Heart left ventricle (tissue), 13 donors: ENCODE data around the gene RPL21.

Experiments used
- CTCF ChIP-seq, 12 donors: fragments of 200-600 bp; sonication (generic) in 4 of 12; IDR thresholded peaks; one replicate each; pipeline versions ENCODE4 v1.5.0 to v1.8.0; 2018 to 2022; ENCODE audit warnings: antibody characterized with exemption in 12 of 12, mild to moderate bottlenecking in 5 of 12
- POLR2A ChIP-seq, 2 donors: fragments of 450-650 bp; IDR thresholded peaks; one replicate each; pipeline ENCODE4 v1.6.1; 2017; ENCODE audit warnings: antibody characterized with exemption in 2 of 2, mild to moderate bottlenecking in 2 of 2, moderate library complexity in 2 of 2
- donor health status: ischemic (EF 13 %, LVEDD 7.1; RV severe dilation, severe dysfunction).
- donor health status: DM: no; HTN: yes; CAD: no.
- donor health status: DM: no; HTN: no; CAD: no.
- donor health status: ischemic (EF 25% LVEDD 6.9; RV normal size, moderate dysfunction).
- donor health status: ischemic (EF 25% LVEDD 5.7; RV mildly dilated, moderate dysfunction).
- donor health status: ischemic (EF 35%, LVEDD 5.7; RV mildly dilated, moderate dysfunction).
- donor health status: nonischemic (EF 11% LVEDD 7.7; RV severe dilation, severe dysfunction).
- donor health status: DM: yes; HTN: yes; CAD: no.
- donor health status: PGD.
- donor health status: ischemic (EF 29% LVEDD 5.4; RV normal size, mild dysfunction).
- donor health status: nonischemic (EF 23%, LVEDD 6.1; RV moderate dilation, normal function).

- TF ChIP-seq CTCF (IDR thresholded peaks at IDR 0.05) (no peak), POLR2A (IDR thresholded peaks at IDR 0.05) (no peak)
These were observed 41.8 kb downstream of the RPL21 start for GRCh38 chr13:27293076-27293691.
